Measurements from ENCODE around the gene GRK5.

GRK5 gene

GRCh38 chr10:119344381-119344780 lies 137.0 kb downstream of the GRK5 start:
- DNase-seq (ENCODE audit: low read depth) = no peak

GRCh38 chr10:119346095-119346832 lies 138.9 kb downstream of the GRK5 start:
- DNase-seq (ENCODE audit: low read depth) = no peak

GRCh38 chr10:119347181-119347974 lies 140.0 kb downstream of the GRK5 start:
- no peak for DNase-seq (ENCODE audit: low read depth)

GRCh38 chr10:119348106-119348505 lies 140.7 kb downstream of the GRK5 start:
- DNase-seq (ENCODE audit: low read depth) = no peak

GRCh38 chr10:119348516-119349240 lies 141.3 kb downstream of the GRK5 start:
- no peak for DNase-seq (ENCODE audit: low read depth)

GRCh38 chr10:119349341-119349740 lies 142.0 kb downstream of the GRK5 start:
- no peak for DNase-seq (ENCODE audit: low read depth)

GRCh38 chr10:119349937-119350501 lies 142.6 kb downstream of the GRK5 start:
- no peak for DNase-seq (ENCODE audit: low read depth)

GRCh38 chr10:119350502-119351097 lies 143.2 kb downstream of the GRK5 start:
- DNase-seq (ENCODE audit: low read depth) = no peak

GRCh38 chr10:119351189-119351588 lies 143.8 kb downstream of the GRK5 start:
- no peak for DNase-seq (ENCODE audit: low read depth)

GRCh38 chr10:119352042-119352441 lies 144.7 kb downstream of the GRK5 start:
- DNase-seq (ENCODE audit: low read depth) = no peak

GRCh38 chr10:119352807-119353206 lies 145.4 kb downstream of the GRK5 start:
- DNase-seq (ENCODE audit: low read depth) = no peak

GRCh38 chr10:119353421-119353820 lies 146.1 kb downstream of the GRK5 start:
- no peak for DNase-seq (ENCODE audit: low read depth)

- DNase-seq (ENCODE audit: low read depth) = no peak
These were observed 148.6 kb downstream of the GRK5 start for GRCh38 chr10:119355930-119356329.

GRCh38 chr10:119357412-119358151 lies 150.2 kb downstream of the GRK5 start:
- no peak for DNase-seq (ENCODE audit: low read depth)

GRCh38 chr10:119358152-119358512 lies 150.8 kb downstream of the GRK5 start:
- DNase-seq (ENCODE audit: low read depth) = no peak

- DNase-seq (ENCODE audit: low read depth) = no peak
These were observed 151.2 kb downstream of the GRK5 start for GRCh38 chr10:119358567-119358966.

- DNase-seq (ENCODE audit: low read depth) = no peak
These were observed 151.7 kb downstream of the GRK5 start for GRCh38 chr10:119359025-119359424.

- DNase-seq (ENCODE audit: low read depth) = peak; percentile 9
These were observed 153.0 kb downstream of the GRK5 start for GRCh38 chr10:119360181-119360921.

- no peak for DNase-seq (ENCODE audit: low read depth)
These were observed 153.7 kb downstream of the GRK5 start for GRCh38 chr10:119361037-119361436.

- DNase-seq (ENCODE audit: low read depth) = no peak
These were observed 154.8 kb downstream of the GRK5 start for GRCh38 chr10:119362122-119362521.
